NCI-H510A treated with DMSO at 0.1 percent for 48 hours (cell line): Measurements from ENCODE around the gene NOC4L.
"Not testable (repeated sequence)": the region's sequence is repeated elsewhere in the genome, so short reads cannot be mapped to it uniquely, and the experiment has no call there.

Experiments
- DNase-seq: peaks from one replicate; lab custom pipeline; 2025; lab: John Stamatoyannopoulos, UW

NOC4L gene

DNA sequence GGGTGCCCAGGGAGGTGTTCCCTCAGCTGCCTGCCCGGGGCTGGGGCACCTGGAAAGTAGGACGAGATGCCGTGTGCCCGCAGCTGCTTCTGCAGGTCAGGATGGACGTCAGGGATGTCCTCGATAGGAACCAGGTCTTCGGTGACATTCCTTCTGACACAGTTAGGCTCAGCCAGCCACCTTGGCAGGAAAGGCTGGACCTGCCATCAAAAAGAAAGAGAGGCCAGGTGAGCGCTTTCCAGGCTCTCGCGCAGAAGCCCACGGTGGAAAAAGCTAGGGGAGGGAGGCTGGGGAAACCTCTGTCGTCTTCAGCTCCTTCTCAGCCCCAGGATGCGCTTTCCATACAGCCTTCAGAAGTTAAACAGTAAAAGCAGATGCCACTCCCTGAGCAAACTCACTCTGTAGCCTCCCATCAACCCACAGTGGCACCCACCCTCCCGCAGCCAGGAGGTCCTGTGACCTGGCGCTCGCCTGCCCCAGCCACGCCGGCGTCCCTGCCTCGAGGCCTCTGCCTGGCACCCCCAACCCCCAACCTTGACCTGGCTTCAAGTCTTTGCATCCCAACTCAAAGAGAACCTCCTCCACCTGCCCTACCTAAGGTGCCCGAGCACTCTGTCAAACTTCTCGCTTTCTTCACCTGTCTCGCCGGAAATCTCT, 1.4 kb upstream of the NOC4L start:
- DNase-seq = no peak

DNA sequence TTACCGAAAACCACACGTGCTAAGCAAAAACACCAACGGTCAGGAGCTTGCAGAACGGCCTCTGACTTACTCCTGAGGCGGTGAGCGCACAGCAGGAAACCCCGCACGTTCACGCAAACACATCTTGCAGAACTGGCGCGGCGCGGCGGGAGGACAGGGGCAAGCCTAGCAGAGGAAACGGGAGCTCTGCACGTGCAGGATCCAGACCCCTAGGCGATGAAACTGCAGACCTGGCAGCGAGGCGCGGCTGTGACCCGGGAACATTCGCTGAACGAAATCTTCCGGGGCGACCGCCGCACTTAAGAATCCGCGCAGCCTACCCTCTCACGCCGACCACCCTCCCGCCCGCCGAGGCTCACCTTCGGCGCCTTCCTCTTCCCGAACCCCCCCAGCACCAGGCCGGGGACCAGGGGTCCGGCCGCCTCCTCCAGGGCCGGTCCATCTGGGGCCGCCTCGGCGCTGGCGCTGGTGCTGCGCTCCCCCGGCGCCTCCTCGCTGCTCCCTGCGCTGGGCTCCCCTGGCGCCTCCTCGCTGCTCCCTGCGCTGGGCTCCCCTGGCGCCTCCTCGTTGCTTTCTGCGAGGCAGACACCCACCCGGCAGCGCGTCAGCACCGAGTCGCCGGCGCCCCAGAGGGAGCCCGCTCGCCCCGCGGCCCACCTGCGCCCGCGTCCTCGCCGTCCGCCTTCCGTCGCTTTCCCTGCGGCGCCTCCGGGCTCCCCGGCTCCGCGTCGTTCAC, 753 bp upstream of the NOC4L start:
- DNase-seq = no peak

- no peak for DNase-seq
These were observed 532 bp downstream of the NOC4L start for GRCh38 chr12:132144810-132145168.

GRCh38 chr12:132145334-132145733, 1.1 kb downstream of the NOC4L start:
- no peak for DNase-seq

- DNase-seq = no peak
These were observed 1.8 kb downstream of the NOC4L start for GRCh38 chr12:132146098-132146497.

GRCh38 chr12:132146772-132147422, 2.6 kb downstream of the NOC4L start:
- DNase-seq = no peak

- DNase-seq = no peak
These were observed 3.4 kb downstream of the NOC4L start for GRCh38 chr12:132147423-132148367.

GRCh38 chr12:132148368-132149045, 4.2 kb downstream of the NOC4L start:
- DNase-seq = no peak

DNA sequence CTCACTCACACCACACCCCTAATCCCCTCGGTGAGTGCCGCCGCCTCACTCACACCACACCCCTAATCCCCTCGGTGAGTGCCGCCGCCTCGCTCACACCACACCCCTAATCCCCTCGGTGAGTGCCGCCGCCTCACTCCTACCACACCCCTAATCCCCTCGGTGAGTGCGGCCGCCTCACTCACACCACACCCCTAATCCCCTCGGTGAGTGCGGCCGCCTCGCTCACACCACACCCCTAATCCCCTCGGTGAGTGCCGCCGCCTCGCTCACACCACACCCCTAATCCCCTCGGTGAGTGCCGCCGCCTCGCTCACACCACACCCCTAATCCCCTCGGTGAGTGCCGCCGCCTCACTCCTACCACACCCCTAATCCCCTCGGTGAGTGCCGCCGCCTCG, 5.3 kb downstream of the NOC4L start:
- DNase-seq = not testable (repeated sequence)

DNA sequence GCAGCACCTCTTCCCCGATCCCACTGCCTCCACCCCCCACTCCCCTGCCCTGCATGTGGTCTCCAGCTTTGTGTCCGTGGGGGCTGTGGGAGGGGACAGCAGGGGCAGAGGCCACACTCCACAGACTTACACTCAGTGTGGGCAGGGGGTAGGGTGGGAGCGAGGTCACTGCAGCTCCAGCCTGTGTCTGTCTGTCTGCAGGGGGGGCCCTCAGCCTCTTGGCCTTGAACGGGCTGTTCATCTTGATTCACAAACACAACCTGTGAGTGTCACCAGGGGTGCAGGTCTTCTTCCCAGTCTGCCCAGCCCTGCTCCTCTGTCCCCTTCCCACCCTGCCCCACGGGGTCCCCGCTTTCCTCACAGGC, 6.5 kb downstream of the NOC4L start:
- no peak for DNase-seq

GRCh38 chr12:132151145-132151765, 7.0 kb downstream of the NOC4L start:
- no peak for DNase-seq

GRCh38 chr12:132151766-132152410, 7.6 kb downstream of the NOC4L start:
- no peak for DNase-seq

- no peak for DNase-seq
These were observed 8.2 kb downstream of the NOC4L start for GRCh38 chr12:132152411-132152821.

DNA sequence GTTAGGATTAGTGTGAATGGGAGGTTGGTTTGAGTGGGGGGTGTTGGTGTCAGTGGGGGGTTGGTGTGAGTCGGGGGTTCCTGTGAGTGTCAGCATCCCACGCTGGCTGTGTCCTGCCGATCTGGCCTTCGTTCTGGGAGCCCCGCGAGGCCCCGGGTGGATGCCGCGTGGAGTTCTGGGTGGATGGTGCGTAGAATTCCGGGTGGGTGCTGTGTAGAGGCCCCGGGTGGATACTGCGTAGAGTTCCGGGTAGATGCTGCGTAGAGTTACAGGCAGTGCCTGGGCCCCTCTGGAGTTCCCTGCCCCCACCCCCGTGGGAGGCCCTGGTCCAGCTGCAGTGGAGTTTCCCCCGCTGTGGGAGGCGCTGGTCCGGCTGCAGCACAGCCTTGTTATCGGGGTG, 8.7 kb downstream of the NOC4L start:
- no peak for DNase-seq

- DNase-seq = peak; percentile 40
These were observed 9.5 kb downstream of the NOC4L start for GRCh38 chr12:132153501-132154340.

DNA sequence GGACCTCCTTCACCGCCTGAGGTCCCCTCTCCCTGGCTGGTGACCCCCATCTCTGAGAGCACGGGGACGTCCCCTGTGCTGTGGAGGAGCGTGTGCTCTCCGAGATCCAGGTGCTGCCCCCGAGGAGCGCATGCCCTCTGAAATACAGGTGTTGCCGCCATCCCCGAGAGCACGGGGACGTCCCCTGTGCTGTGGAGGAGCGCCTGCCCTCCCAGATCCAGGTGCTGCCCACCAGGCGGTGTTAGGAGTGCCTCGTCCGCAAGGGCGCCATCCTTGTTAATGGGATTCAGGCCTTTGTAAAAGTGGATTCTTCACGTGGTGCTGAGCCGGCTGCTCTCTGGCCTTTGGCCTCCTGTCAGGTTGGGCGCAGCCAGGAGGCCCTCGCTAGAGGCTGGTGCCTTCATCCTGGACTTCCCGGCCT, 10.1 kb downstream of the NOC4L start:
- DNase-seq = no peak

- no peak for DNase-seq
These were observed 10.9 kb downstream of the NOC4L start for GRCh38 chr12:132154941-132155770.

DNA sequence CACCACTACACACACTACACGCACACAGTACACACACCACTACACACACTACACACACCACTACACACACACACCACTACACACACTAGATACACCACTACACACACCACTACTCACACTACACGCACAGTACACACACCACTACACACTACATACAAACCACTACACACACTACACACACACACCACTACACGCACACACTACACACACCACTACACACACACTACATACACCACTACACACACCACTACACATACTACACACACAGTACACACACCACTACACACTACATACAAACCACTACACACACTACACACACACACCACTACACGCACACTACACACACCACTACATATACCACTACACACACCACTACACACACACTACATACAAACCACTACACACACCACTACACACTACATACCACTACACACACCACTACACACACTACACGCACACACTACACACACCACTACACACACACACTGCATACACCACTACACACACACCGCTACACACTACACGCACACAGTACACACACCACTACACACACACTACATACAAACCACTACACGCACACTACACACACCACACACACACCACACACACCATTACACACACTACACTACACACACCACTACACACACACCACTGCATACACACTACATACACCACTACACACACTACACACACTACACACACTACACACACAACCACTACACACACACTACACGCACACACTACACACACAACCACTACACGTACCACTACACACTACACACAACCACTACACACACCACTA, 11.7 kb downstream of the NOC4L start:
- no peak for DNase-seq
